Dermis microvascular lymphatic vessel endothelial cell (primary cell): ENCODE data around the gene RNF222. TPM values are rescaled to one million over a fixed set of nuclear protein-coding genes. Genes with fewer than 3 reads are reported as not detected.
"Not testable (repeated sequence)": the region's sequence is repeated elsewhere in the genome, so short reads cannot be mapped to it uniquely, and the experiment has no call there.

ENCODE experiments used
- DNase-seq, 2 donors: peaks; one replicate each; pipeline versions ENCODE4 v3.0.0 to v3.0.0-alpha.2; 2010; ENCODE audit warnings: low read depth in 2 of 2
- total RNA-seq: library from RNA; depleted of rRNA; stranded (reverse); fragments of >200 nt; gene quantifications from 2 replicates; pipeline ENCODE4 v1.2.1, GENCODE V29; 2014

Gene RNF222
- total RNA-seq, 1 donor from 2014 or later, result not detected

DNA sequence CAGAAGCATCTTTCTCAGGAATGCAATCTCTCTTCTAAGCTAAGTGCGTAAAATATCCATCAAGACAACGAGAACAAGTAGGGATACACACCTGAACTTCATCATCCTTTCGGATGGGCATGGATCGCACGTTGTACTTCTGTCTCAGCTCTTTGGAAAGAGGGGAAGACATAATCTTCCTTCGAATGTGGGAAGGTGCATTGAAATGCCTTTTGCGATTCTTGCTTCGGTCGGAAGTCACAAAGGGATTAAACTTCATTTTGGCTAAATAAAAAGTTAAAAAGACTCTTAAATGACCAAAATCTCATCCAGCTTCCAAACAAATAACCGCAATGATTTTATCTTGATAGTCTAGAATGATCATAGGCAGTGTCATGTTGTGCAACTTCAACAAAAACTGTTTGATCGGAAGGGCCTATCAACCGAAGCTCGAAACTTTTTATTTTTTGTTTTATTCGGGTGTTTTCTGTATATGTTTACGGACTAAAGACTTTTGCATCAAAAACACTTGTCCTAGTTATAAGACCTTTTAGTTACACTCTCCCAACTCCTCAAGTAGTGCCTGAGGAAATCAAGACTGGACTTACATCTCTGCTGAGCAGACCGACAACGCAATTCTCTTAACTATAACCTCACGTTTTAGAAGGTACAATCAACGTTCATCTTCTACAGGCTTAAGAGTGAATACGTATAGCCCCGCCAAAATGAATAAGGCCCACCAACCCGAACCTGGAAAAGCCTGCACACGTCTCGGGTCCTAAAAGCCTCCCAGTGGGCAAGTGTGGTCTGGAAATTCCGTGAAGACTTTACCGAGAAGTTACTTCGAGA lies 15.4 kb downstream of the RNF222 start:
- peak in 1 of 2 donors; percentile 30 for DNase-seq

DNA sequence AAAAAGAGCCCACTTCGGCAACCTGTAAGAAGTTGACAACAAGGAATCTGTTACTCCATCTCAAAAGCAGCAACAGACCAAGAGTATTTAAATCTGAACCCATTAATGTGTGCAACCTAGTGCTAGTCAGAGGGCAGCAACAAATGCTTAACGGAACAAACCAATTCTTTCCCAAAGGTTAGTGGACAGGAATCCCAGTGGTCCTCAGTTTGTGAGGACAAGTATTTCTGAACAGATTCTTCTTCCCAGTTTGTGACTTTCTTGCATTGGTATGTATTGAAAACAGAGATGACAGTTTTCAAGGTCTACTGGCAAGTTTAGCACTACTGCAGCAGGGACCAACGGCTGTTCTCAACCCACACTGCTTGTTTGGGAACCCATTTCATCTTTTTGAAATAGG lies 17.6 kb downstream of the RNF222 start:
- no peak for DNase-seq

DNA sequence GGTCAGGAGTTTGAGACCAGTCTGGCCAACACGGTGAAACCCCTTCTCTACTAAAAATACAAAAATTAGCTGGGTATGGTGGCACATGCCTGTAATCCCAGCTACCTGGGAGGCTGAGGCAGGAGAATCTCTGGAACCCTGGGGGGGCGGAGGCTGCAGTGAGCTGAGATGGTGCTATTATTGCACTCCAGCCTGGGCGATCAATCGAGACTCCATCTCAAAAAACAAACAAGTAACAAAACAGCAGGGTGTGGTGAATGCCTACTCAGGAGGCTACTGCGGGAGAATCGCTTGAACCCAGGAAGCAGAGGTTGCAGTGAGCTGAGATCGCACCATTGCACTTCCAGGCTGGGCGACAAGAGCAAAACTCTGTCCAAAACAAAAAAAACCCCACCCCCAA lies 19.5 kb downstream of the RNF222 start:
- DNase-seq, result not testable (repeated sequence)

DNA sequence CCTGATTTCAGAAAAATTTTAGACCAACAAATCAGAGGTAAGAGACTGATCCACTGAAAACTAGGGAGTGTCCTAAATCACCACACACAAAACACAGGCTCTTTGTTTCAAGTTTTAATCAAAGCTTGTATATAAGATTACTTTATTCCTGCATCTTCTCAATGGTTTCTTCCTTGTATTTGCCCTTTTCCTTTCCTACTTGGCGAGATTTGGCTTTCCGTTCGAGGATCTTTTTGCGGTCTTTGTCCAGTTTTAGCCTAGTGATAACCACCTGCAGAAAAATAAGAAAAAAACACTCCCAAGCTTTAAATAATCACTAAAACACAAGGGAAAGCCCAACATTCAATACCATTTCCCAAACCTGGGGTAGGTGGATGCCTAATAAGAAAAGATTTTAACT lies 20.2 kb downstream of the RNF222 start:
- no peak for DNase-seq

DNA sequence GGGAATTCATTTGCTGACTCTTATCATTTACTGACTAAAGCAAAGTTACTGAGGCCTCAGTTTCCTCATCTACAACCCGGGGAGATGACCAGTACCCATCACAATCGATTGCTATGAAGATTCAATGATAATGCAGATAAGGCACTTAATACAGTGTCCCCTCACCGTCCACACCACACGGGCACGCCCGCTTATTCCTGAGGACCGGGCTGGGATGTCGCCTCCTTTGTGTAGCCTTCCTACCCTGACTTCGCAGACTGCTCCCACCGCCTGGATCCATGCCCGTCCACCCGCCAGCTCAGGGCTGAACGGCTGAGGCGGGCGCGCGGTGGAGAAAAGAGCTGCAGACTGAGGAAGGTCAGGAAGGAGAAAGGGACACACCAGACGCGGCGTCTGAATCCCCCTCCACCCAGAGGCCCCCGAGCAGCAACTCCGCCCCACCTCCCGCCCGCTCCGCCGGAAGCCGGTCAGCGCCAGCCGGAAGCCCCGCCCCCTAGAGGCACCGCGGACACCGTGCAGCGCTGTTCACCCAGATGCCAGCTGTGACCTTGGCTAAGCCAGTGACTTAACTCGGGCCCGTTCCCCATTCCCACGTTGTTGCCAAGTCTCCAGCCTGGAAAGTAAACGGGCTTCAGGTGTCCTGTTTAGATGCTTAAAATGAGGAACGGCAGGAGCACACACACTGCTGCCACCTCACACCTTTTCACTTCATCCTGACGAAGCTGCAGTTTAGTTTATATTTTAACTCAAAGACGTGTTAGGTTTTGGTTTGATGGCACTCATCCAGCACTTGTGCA lies 21.2 kb downstream of the RNF222 start, which contains the start of gene KRABD2:
TSS of gene KRABD2 (minus strand) at position 434 of the 797 bp plus-strand sequence.
- DNase-seq, result peak; percentile 60 to 90

DNA sequence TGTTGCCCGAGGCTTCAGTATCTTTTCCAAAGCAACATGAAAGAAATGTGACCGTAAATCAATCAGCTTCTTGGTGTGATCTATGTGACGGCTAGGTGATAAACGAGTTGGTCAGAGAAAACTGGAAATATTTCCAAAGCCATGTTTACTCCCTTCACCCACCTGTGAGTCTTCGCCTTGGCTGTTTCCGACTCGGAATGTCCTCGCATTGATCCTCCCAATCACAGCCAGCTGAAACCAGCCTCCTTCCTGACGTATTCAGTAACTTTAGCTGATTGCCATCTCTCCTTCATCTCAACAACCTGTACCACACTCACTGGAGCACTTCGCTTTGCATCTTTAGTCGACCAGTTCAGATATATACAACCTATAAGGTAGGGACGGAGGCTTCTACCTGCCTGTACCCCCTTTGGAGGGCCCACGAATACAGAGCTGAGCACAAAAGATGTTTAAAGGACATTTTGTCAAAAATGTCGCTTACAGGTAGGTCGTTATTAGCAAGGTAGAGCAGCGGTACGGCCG lies 21.8 kb downstream of the RNF222 start:
- peak in 1 of 2 donors; percentile 35 for DNase-seq

DNA sequence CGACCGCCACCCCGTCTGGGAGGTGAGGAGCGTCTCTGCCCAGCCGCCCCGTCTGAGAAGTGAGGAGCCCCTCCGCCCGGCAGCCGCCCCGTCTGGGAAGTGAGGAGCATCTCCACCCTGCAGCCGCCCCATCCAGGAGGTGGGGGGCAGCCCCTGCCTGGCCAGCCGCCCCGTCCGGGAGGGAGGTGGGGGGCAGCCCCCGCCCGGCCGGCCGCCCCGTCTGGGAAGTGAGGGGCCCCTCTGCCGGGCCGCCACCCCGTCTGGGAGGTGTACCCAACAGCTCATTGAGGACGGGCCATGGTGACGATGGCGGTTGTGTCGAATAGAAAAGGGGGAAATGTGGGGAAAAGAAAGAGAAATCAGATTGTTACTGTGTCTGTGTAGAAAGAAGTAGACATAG lies 23.8 kb downstream of the RNF222 start:
- not testable (repeated sequence) for DNase-seq

DNA sequence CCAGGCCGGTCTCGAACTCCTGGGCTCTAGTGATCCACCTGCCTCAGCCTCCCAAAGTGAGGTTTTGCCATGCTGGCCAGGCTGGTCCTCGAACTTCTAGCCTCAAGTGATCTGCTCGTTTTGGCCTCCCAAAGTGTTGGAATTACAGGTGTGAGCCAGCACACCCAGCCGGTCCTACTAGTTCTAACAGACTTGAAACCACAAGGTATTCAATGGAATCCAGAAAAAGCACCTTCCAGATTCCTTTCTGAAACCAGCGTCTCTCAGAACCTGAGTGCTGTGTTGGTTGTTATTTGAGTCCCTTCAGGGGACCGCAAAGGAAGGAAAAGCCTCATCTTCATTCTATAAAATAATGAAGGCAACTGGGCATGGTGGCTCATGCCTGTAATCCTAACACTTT lies 25.2 kb downstream of the RNF222 start:
- no peak for DNase-seq

DNA sequence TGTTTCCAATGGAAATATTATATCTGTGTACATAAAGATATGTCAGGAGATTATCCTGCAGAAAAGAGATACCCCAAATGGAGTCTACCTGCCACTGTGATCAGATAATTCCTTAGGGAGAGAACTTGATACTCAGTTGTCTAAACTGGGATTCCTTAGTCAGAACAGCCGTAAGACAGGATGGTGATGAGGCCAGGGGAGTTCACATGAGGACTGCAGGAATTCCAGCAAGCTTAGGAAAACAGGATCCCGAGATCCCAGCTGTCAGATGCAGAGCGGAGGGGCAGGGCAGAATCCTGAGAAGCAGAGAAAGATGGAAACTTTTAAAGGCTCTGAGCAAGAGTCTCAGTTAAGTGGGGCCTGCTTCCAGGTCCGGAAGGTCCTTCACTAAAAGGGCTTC lies 25.8 kb downstream of the RNF222 start:
- peak in 1 of 2 donors; percentile 54 for DNase-seq

DNA sequence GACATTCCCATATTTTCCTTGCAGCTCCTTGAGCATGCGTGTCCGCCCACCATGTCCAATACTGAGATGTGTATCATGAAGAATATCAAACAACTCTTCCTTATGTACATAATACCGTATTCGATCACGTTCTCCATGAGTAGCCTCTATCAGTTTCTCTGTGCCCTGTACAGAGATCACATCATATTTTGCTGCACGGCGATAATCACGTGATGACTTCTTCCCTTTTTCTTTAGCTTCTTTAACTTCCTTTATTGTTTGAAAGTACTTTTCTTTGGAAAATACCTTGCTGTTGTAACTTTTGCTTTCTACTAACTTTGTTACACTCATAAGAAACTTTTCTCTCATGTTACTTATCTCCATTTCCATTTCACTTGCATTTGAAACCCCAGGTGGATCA lies 27.7 kb downstream of the RNF222 start:
- no peak for DNase-seq

DNA sequence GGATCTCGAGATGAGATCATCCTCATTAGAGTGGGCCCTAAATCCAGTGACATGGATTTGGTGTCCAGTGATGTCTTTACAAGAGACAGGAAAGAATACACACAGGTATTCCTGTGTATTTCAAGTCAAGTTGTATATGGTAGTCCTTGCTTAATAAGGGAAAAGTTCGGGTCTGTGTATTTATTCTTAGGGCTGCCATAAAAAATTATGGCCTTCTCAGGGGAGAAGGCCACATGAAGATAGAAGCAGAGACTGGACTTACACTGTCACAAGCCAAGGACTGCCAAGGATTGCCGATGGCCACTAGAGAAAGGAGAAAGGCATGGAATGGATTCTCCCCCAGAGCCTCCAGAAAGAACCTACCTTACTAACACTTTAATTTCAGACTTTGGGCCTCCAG lies 29.4 kb downstream of the RNF222 start:
- DNase-seq, result no peak

DNA sequence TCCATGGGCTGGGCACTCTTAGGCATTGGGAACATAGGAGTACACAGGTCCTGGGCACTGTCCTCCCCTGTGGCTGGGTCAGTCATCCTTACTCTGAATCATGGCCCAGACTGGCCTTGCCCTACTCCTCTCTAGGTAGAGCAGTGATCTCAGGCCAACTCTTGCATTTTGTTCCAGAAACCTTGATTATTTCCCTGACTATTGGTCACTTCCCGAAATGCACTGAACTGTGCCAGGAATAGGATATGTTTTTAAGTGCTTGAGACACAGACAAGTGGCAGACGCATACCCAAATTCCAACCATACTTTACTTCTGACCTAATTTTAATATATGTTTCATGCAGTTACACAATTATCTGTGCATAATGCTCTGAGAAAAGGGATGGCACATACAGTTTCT lies 31.4 kb downstream of the RNF222 start:
- peak in 1 of 2 donors; percentile 80 for DNase-seq

DNA sequence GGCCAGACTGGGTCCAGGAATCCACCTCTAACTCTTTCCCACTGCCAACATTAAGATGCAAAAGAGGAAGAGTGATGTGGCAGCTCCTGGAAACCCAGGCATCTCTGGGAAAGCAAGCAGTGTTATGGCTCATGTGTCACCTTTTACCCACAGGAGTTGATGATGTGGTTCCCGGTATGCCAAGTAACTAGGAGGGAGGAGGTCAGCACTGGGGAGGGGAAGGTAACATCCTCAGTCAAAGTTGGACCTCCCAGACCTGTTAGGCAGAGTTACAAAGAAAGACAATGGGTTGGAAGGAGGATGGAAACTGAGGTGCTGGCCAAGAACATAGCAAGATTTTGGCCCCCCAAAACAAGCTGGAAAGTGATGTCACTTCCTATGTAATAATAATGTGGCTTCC lies 32.5 kb downstream of the RNF222 start:
- peak in 1 of 2 donors; percentile 70 for DNase-seq

DNA sequence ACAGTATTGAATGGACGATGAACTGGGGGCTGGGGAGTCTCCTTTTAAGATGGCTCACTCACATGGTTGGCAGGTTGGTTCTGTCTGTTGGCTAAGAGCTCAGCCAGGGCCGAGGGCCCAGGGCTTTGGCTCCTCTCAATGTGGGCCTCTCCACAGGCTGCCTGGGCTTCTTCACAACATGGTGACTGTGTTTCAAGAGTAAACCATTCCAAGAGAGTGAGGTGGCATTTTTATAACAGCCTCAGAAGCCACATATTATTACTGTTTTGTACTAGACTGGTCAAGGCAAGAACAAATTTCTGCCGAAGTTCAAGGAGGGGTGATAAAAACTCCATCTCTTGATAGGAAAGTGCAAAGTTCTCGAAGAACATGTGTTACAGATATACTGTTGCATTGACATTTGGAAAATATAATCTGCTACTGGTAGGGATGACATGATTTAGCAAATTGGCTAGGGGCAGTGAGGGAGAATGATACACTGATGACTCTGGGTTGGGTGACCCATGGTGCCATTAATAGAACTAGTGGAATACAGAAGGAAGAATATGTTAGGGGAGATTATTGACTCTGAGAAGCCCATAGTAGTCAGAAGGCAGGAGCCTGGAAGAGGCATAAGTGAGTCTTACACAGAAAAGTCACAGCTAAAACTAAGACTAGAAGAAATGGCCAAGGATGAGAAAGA lies 34.8 kb downstream of the RNF222 start:
- no peak for DNase-seq

DNA sequence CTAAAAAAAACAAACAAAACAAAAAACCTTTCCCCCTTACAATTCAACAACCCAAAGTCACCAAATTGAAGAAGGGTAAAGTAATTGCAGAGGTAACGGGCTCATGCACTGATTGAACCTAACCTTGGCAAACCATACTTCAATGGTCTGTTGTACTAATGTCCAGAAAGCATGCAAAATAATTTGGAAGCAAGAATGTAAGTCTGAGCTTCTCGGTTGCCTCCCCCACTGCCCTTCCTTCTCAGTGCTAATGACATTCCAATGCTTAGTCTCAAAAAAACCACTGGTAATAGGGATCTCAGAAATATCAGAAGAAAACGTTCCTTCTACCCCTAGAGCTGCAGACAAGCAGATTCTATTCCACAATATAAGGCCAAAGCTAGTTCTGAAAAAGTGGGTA lies 36.9 kb downstream of the RNF222 start:
- DNase-seq, result peak in 1 of 2 donors; percentile 43

DNA sequence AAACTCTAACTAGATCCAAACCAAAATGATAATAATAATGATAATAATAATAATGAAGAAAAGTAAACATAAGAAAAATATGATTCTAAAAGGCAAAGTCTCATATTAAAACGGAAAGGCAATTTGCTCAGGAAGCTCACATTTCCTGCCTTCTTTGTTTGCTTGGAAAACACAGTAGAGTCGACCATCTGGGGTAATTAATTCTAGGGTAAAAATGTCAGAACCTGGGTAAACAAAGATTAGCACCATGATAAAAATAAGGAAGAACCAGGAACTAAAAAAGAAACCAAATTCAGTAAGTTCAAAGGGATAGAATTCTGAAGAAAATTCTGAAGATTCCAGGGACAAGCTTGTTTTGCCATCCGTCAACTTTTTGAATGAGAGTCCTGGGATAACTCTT lies 37.4 kb downstream of the RNF222 start:
- DNase-seq, result peak; percentile 73 to 86

DNA sequence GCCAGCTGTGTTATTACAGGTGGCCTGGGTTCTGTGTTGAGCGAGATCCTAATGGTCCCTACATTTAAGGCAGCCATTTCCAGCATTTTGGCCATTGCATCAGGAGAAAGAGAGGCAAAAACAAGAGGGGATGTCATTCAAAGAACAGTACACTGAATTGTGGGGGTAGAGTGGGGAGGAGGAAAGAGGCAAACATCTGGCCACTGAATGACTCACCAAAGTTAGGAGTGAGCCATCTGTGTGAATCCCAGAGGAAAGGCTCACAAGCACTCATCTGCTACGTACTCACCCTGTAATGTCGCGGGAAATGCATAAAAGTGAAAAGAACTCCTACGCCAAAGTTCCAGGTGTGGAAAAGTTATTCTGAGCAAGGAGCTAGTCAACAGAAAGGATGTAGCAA lies 37.9 kb downstream of the RNF222 start:
- DNase-seq, result peak; percentile 87 to 95

DNA sequence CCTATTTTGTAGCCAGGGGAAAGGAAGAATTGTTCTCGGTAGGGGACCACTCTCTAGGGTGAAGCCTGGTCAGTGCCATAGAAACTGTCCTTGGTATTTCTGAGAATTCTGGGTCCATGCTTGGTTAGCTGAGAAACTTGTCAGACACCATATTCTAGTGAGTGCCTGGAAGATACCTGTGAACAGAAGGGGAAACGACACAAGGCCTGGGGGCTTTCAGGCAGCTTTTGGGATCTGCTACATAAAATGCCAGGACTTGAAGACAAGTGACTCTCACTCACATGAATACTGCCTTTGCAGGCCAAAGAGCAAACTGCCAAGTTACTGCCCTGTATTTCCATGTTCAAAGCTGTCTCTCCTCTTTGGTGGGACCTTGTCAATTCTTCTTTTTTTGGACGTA lies 39.7 kb downstream of the RNF222 start:
- DNase-seq, result no peak

DNA sequence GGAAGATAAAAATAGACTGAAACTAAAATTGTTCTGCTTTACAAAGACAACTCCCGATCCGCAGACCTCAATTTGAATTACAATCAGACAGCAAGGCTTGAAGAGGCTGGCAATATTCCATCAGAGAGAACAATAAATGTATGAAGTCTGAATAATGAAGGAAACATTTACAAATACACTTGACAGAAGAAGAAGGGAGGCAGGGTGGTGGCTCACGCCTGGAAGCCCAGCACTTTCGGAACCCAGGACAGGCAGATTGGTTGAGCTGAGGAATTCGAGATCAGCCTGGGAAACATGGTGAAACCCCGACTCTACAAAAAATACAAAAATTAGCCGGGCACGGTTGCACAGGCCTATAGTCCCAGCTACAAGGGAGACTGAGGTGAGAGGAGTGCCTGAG lies 43.4 kb downstream of the RNF222 start:
- DNase-seq, result no peak

DNA sequence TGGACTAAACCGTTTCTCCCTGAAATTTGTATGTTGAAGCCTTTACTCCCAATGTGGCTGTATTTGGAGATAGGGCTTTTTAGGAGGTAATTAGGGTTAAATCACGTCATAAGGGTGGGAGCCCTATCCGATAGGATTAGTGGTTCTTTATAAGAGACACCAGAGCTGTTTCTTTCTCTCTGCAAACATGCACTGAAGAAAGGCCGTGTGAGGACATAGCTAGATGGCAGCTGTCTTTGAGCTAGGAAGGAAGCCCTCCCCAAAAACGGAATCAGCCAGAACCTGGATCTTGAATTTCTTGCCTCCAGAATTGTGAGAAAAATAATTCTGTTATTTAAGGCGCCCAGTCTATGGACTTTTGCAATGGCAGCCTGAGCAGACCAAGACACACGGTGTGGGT lies 43.9 kb downstream of the RNF222 start:
- DNase-seq, result no peak

DNA sequence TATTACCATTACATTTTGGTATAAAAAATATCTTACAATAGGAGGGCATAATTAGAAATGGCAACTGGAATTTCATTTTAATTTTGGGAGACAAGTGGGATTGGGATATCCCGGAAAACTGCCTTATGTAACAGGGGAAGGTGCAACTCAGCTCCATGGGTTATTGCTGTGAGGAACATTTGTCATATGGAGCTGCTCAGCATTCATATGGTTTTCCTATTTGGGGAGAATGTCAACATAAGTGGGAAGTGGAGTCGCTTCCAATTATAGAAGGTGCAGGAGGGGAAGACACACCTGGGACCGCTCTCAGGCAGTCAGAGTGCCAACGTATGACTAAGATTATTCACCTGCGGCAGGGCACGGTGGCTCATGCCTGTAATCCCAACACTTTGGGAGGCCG lies 47.3 kb downstream of the RNF222 start:
- no peak for DNase-seq

DNA sequence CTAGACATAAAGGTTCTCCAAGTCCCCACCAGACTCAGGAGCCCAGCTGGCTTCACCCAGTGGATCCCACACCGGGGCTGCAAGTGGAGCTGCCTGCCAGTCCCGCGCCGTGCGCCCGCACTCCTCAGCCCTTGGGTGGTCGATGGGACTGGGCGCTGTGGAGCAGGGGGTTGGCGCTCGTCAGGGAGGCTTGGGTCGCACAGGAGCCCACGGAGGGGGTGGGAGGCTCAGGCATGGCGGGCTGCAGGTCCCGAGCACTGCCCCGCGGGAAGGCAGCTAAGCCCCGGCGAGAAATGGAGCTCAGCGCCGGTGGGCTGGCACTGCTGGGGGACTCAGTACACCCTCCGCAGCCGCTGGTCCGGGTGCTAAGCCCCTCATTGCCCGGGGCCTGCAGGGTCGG lies 50.6 kb downstream of the RNF222 start:
- DNase-seq, result not testable (repeated sequence)
